Mucosa of descending colon (tissue), 3 donors: ENCODE results near the gene CDH8. TPM values are rescaled to one million over a fixed set of nuclear protein-coding genes. Genes with fewer than 3 reads are reported as not detected.

Source experiments
- ATAC-seq: fragments of 200-7000 bp; cut with Tn5 transposase; one replicate; pipeline ENCODE4 v1.9.1; 2020; ENCODE audit warnings: mild to moderate bottlenecking, moderate library complexity
- DNase-seq, 3 donors: peaks; one replicate each; pipeline ENCODE4 v3.0.0-alpha.2; 2020
- H3K36me3 ChIP-seq: fragments of 200-600 bp; one replicate; pipeline ENCODE4 v1.8.0; 2021; ENCODE audit warnings: low read depth, mild to moderate bottlenecking
- H3K4me1 ChIP-seq: fragments of 200-600 bp; one replicate; pipeline ENCODE4 v1.8.0; 2021; ENCODE audit warnings: low read depth, mild to moderate bottlenecking
- H3K4me3 ChIP-seq: fragments of 200-600 bp; one replicate; pipeline ENCODE4 v1.8.0; 2021; ENCODE audit warnings: mild to moderate bottlenecking
- H3K9me3 ChIP-seq: fragments of 200-600 bp; one replicate; pipeline ENCODE4 v1.8.0; 2021; ENCODE audit warnings: mild to moderate bottlenecking
- CTCF ChIP-seq: fragments of 200-600 bp; IDR thresholded peaks from one replicate; pipeline ENCODE4 v1.8.0; 2022; ENCODE audit warnings: antibody characterized with exemption, mild to moderate bottlenecking
- intact Hi-C, 2 donors: fragments of 100-400 bp; cut with DNase I in 1 of 2; cut with micrococcal nuclease in 1 of 2; formaldehyde crosslinking; loops; one replicate each; pipeline versions ENCODE4 v1.11.0 to v1.11.1; 2022; cut with DNase I, micrococcal nuclease
- total RNA-seq, 3 donors: library from RNA; stranded (reverse); fragmentation: NEBNext Ultra II Directional in 2 of 3; extraction: Animal tissue kit (Norgen Biotek cat#: 25700) in 2 of 3; gene quantifications; one replicate each; pipeline versions ENCODE4 v1.2.1 to v1.2.4, GENCODE V29; 2021 to 2023
- donor health status: DM: no; HTN: no; CAD: no; lungs with moderate emphysema.
- donor health status: DM: no; HTN: no; CAD: no.
- donor health status: DM: no; HTN: yes; CAD: no.

CDH8 gene
- total RNA-seq, 3 donors from 2014 or later: 0.16 to 1.2 TPM; not detected in 1

DNA sequence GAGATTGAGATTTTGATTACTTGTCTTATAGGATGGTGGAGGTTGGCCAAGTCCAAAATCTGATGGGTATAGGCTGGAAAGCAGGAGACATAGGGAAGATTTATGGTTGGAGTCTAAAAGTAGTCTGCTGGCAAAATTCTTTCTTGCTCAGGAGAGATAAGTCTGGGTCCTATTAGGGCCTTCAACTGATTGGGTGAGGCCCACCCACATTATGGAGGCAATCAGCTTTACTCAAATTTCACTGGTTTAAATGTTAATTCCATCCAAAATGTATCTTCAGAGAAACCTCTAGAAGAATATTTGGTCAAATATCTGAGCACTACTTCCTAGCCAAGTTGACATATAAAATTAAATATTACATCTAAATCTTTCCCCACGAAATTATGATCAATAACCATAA lies 31.7 kb upstream of the CDH8 start:
- H3K4me3 ChIP-seq: no peak overlapping the region
- TF ChIP-seq CTCF: no peak
- no peaks in the 10 kb centered on the region for H3K4me1 ChIP-seq
- no peaks in the 10 kb centered on the region for H3K36me3 ChIP-seq
- no peak for DNase-seq
- no peaks in the 10 kb centered on the region for H3K9me3 ChIP-seq
- ATAC-seq: no peak
- intact Hi-C loops: loop anchor here in 1 of 2 donors (10.0 kb wide), 1 partner anchor 57 kb away; no protein-coding TSS in a partner anchor

DNA sequence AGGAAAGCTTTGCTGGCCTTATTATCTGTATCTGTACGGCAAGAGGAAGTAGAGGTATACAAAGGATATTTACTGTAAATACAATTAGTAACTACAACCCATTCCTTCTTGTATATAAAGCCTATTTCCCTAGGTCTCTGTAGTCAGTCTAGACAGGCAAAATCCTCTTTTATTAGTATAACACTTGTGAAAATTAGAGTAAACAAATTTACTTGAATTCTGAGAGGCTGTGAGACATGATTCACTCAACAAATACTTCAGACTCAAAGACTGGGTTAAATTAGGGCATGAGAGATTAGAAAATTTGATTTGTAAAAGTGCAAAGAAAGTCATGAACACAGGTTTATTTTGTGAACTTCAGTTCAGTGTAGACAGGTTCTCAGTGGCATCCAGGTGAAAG lies 30.9 kb upstream of the CDH8 start:
- intact Hi-C loops: loop anchor here in 1 of 2 donors (10.0 kb wide), 1 partner anchor 58 kb away; no protein-coding TSS in a partner anchor
- no peaks in the 10 kb centered on the region for H3K4me1 ChIP-seq
- H3K4me3 ChIP-seq: no peak overlapping the region
- DNase-seq: no peak
- H3K36me3 ChIP-seq: no peaks in the 10 kb centered on the region
- no peak for TF ChIP-seq CTCF
- no peak for ATAC-seq
- no peaks in the 10 kb centered on the region for H3K9me3 ChIP-seq

DNA sequence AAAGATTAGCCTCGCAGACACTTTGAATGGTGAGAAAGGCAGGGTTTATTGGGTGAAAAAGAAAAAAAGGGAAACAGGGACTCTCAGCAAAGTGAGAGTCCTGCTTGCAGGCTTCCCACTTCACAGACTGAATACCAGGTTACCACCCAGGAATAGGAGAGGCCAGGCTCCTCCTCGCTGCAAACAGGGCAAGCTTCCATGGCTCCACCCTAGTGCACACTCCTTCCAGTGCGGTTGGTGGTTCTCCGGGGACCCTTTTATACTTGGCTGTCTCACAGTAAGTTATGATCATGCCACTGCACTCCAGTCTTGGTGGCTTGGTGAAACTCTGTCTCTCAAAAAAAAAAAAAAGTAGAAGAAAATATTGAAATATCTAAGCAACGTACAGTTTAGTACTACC lies 30.5 kb upstream of the CDH8 start:
- DNase-seq (no peak), ATAC-seq (no peak)
- intact Hi-C loops: loop anchor here in 1 of 2 donors (10.0 kb wide), 1 partner anchor 58 kb away; no protein-coding TSS in a partner anchor
- Histone ChIP-seq H3K36me3 (no peaks in the 10 kb centered on the region), H3K4me3 (no peak overlapping the region), H3K9me3 (no peaks in the 10 kb centered on the region), H3K4me1 (no peaks in the 10 kb centered on the region)
- TF ChIP-seq CTCF: no peak

DNA sequence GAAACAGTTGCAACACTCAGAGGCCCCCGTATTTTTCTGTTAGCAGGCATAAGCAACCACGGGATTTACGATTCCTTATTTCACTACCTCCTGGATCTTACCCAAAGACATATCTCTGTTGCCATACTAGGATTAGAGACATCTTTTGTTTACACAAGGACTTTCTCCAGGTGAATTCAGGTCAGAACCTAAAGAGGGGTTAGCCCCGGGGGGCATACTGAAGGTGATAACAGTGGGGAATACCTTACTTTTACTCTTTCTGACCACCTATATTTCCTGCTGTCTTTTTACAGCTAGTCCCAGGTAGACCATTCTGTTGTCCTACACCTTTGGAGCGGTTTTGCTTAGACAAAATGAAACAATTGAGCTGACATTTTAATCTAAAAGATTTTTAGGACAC lies 27.9 kb upstream of the CDH8 start:
- intact Hi-C loops: loop anchor here in 1 of 2 donors (10.0 kb wide), 1 partner anchor 61 kb away; no protein-coding TSS in a partner anchor
- no peak for TF ChIP-seq CTCF
- Histone ChIP-seq H3K9me3 (no peaks in the 10 kb centered on the region), H3K4me3 (no peak overlapping the region), H3K4me1 (no peaks in the 10 kb centered on the region), H3K36me3 (no peaks in the 10 kb centered on the region)
- ATAC-seq: no peak
- no peak for DNase-seq

DNA sequence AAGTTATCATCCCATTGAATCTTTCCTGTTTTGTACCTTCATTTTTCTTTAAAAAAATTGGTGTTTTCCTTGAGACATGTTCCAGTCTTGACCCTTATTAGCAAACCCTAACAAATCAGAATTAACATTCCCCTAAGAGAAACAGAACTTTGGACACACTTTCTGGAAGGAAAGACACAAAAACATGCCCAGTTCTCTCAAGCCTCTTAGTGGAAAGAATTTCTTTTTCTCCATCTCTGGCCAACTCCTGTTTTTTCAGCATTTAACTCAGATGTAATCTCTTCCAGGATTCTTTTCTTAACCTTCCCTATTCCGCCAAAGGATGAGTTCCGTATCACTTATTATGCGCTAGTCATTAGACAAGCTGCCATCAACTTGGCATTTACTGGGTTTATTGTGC lies 23.9 kb upstream of the CDH8 start:
- intact Hi-C loops: loop anchor here in 1 of 2 donors (10.0 kb wide), 1 partner anchor 65 kb away; no protein-coding TSS in a partner anchor
- no peaks in the 10 kb centered on the region for H3K36me3 ChIP-seq
- ATAC-seq (no peak), DNase-seq (no peak)
- no peak overlapping the region for H3K4me3 ChIP-seq
- TF ChIP-seq CTCF: no peak
- H3K4me1 ChIP-seq: no peaks in the 10 kb centered on the region
- H3K9me3 ChIP-seq: no peaks in the 10 kb centered on the region

DNA sequence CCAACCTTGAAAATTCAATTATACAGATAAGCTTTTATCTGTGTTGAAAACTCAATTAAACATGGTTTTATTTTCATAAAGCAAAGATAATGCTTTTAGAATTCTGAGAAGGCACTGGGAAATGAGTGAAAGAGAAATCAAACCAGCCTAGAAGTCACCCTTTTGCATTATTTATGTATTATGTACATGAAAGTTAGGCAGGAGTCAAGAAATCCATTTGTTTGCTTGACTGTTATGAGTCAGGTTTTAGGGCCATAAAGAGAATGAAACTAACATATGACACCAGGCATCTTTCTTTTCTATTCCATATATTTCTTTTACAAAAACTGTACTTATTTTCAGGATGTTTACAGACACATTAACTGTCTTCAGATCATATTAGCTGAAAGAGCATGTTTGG lies 23.3 kb upstream of the CDH8 start:
- no peak for TF ChIP-seq CTCF

More for the DNA sequence above, 23.3 kb upstream of the CDH8 start:
- Histone ChIP-seq H3K4me1 (no peaks in the 10 kb centered on the region), H3K4me3 (no peak overlapping the region), H3K36me3 (no peaks in the 10 kb centered on the region), H3K9me3 (no peaks in the 10 kb centered on the region)
- intact Hi-C loops: no loop called here
- DNase-seq: no peak
- ATAC-seq: no peak
